ENCODE measurements around the gene PFDN1. TPM values are rescaled to one million over a fixed set of nuclear protein-coding genes. Genes with fewer than 3 reads are reported as not detected.
"Not testable (repeated sequence)": the region's sequence is repeated elsewhere in the genome, so short reads cannot be mapped to it uniquely, and the experiment has no call there.

PFDN1 gene
- total RNA-seq, 1 experiment from 2014 or later, result 150 TPM

GRCh38 chr5:140207250-140207964 is 95.5 kb downstream of the PFDN1 start:
- in situ Hi-C loops (cut with HindIII; ENCODE audit: low pct_unique_long_range_greater_than_20kb, low sequenced_read_pairs), result no loop called here
- DNase-seq (ENCODE audit: low read depth), result peak; percentile 43

GRCh38 chr5:140205952-140206351 is 96.9 kb downstream of the PFDN1 start:
- in situ Hi-C loops (cut with HindIII; ENCODE audit: low pct_unique_long_range_greater_than_20kb, low sequenced_read_pairs), result no loop called here
- DNase-seq (ENCODE audit: low read depth), result no peak

GRCh38 chr5:140205216-140205615 is 97.7 kb downstream of the PFDN1 start:
- DNase-seq (ENCODE audit: low read depth), result no peak
- in situ Hi-C loops (cut with HindIII; ENCODE audit: low pct_unique_long_range_greater_than_20kb, low sequenced_read_pairs), result no loop called here

- DNase-seq (ENCODE audit: low read depth), result no peak
- in situ Hi-C loops (cut with HindIII; ENCODE audit: low pct_unique_long_range_greater_than_20kb, low sequenced_read_pairs), result no loop called here
Measured at GRCh38 chr5:140202610-140203009, 100.3 kb downstream of the PFDN1 start.

DNA sequence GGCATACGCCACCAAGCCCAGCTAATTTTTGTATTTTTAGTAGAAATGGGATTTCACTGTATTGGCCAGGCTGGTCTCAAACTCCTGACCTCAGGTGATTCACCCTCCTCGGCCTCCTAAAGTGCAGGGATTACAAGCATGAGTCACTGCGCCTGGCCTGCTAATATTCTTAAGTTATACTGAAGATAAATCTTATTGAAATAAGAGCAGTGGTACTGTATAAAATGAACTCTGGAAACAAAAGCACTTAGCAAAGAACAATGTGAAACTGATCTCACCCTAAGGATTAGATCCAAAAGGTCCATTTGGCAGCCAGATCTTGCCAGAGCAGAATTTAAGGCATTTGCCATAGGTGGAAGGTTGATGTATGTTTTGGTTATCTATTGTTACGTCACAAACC is 100.8 kb downstream of the PFDN1 start:
- in situ Hi-C loops (cut with HindIII; ENCODE audit: low pct_unique_long_range_greater_than_20kb, low sequenced_read_pairs), result no loop called here
- no peak for DNase-seq (ENCODE audit: low read depth)

- DNase-seq (ENCODE audit: low read depth); in situ Hi-C loops (cut with HindIII; ENCODE audit: low pct_unique_long_range_greater_than_20kb, low sequenced_read_pairs): not testable (repeated sequence)
Measured at GRCh38 chr5:140198915-140199314, 104.0 kb downstream of the PFDN1 start.

DNA sequence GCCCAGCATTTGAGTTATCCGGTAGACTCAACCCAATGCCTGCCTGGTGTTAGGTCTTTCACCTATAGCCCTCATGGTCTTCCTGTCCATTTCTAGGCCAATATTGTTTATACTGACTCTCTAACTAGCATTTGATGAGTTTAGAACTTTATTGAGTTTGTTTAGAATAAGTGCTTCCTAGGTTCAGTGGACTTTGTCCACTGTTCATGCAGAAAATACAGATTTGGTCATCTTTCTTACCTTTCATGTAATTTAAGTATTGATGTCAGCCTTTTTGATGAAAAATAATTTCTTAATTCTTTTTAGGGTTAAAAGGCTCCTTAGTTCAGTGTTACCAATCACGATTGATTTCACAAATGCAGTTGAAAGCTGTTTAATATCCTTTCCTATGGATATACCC is 105.9 kb downstream of the PFDN1 start:
- no peak for DNase-seq (ENCODE audit: low read depth)
- in situ Hi-C loops (cut with HindIII; ENCODE audit: low pct_unique_long_range_greater_than_20kb, low sequenced_read_pairs), result no loop called here

- no peak for DNase-seq (ENCODE audit: low read depth)
- in situ Hi-C loops (cut with HindIII; ENCODE audit: low pct_unique_long_range_greater_than_20kb, low sequenced_read_pairs), result no loop called here
Measured at GRCh38 chr5:140196115-140196814, 106.6 kb downstream of the PFDN1 start.

Other genes with a start within 250 kb of the PFDN1 start
- 2.6 and 4.5 TPM in 2 replicates for gene PURA, start 189.0 kb downstream of the PFDN1 start, total RNA-seq (2014; rRNA removed; shearing (Covaris generic); ENCODE audit: low replicate concordance)
- 1.5 TPM in 1 of 2 replicates, not detected in the other for gene IGIP, start 177.2 kb downstream of the PFDN1 start, total RNA-seq (2014; rRNA removed; shearing (Covaris generic); ENCODE audit: low replicate concordance)
- gene CYSTM1, start 127.9 kb downstream of the PFDN1 start, total RNA-seq (2014; rRNA removed; shearing (Covaris generic); ENCODE audit: low replicate concordance), result 62.0 and 79.2 TPM in 2 replicates
- gene HBEGF, start 43.5 kb upstream of the PFDN1 start, total RNA-seq (2014; rRNA removed; shearing (Covaris generic); ENCODE audit: low replicate concordance), result 1.8 and 5.8 TPM in 2 replicates
- gene SLC4A9, start 57.1 kb upstream of the PFDN1 start, total RNA-seq (2014; rRNA removed; shearing (Covaris generic); ENCODE audit: low replicate concordance), result not detected in 2 replicates
- gene ANKHD1, start 98.7 kb upstream of the PFDN1 start, total RNA-seq (2014; rRNA removed; shearing (Covaris generic); ENCODE audit: low replicate concordance), result 43.9 and 53.4 TPM in 2 replicates
- 1.1 TPM in 1 of 2 replicates, not detected in the other for gene EIF4EBP3, start 244.6 kb upstream of the PFDN1 start, total RNA-seq (2014; rRNA removed; shearing (Covaris generic); ENCODE audit: low replicate concordance)

All from Caki2 (cell line).